Mesothelial cell of epicardium (in vitro differentiated cells): Measurements from ENCODE around the gene SENP1. TPM values are rescaled to one million over a fixed set of nuclear protein-coding genes. Genes with fewer than 3 reads are reported as not detected.

Source experiments
- DNase-seq, 2 experiments: peaks; one replicate each; pipeline ENCODE4 v3.0.0; 2021; ENCODE audit warnings: low spot score in 2 of 2; ENCODE audit not compliant: unreplicated experiment in 2 of 2
- H3K27ac Mint-ChIP-seq: 2 replicates; pipeline ENCODE4 v1.8.0; 2021; ENCODE audit warnings: mixed read lengths
- H3K27me3 Mint-ChIP-seq: 2 replicates; pipeline ENCODE4 v1.8.0; 2021; ENCODE audit warnings: low read depth, mixed read lengths
- H3K36me3 Mint-ChIP-seq: 2 replicates; pipeline ENCODE4 v1.8.0; 2021; ENCODE audit warnings: mixed read lengths
- H3K4me1 Mint-ChIP-seq: 2 replicates; pipeline ENCODE4 v1.8.0; 2021; ENCODE audit warnings: mixed read lengths
- H3K4me3 Mint-ChIP-seq: 2 replicates; pipeline ENCODE4 v1.8.0; 2021; ENCODE audit warnings: mild to moderate bottlenecking, moderate library complexity, mixed read lengths
- H3K9me3 Mint-ChIP-seq: 2 replicates; pipeline ENCODE4 v1.8.0; 2021; ENCODE audit warnings: mixed read lengths
- total RNA-seq: library from RNA; stranded (reverse); gene quantifications from 3 replicates; pipeline ENCODE4 v1.2.1, GENCODE V29; 2021
- TF ChIP-seq, protein P1 (sequence below): fragments of 200-600 bp; sonication (generic); IDR thresholded peaks from one replicate; pipeline ENCODE4 v1.5.0; 2021; ENCODE audit warnings: antibody characterized with exemption; ENCODE audit not compliant: unreplicated experiment

The SENP1 gene
- total RNA-seq, 1 donor from 2014 or later, result 31.1 TPM

DNA sequence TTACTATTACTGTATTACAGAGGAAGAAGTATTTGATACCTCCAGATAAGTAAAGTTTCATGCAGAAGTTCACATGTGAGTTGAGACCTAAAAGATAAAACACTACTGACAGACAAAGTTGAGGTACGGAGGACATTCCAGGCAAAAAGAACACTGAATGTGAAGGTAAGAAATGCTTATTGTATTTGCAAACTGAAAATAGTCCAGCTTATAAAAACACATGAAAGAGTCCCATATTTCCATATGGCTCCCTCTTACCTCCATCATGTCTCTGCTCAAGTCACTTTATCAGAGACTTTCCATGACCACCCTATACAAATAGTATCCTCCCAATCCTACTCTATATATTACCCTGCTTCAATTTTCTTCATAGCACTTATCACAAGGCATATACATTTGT, 35.8 kb downstream of the SENP1 start:
- TF ChIP-seq, protein P1, sequence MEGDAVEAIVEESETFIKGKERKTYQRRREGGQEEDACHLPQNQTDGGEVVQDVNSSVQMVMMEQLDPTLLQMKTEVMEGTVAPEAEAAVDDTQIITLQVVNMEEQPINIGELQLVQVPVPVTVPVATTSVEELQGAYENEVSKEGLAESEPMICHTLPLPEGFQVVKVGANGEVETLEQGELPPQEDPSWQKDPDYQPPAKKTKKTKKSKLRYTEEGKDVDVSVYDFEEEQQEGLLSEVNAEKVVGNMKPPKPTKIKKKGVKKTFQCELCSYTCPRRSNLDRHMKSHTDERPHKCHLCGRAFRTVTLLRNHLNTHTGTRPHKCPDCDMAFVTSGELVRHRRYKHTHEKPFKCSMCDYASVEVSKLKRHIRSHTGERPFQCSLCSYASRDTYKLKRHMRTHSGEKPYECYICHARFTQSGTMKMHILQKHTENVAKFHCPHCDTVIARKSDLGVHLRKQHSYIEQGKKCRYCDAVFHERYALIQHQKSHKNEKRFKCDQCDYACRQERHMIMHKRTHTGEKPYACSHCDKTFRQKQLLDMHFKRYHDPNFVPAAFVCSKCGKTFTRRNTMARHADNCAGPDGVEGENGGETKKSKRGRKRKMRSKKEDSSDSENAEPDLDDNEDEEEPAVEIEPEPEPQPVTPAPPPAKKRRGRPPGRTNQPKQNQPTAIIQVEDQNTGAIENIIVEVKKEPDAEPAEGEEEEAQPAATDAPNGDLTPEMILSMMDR, result no peak
- H3K4me3 Mint-ChIP-seq, result no peak overlapping the region
- no peak overlapping the region for H3K27ac Mint-ChIP-seq
- no peaks in the 10 kb centered on the region for H3K9me3 Mint-ChIP-seq
- no peaks in the 10 kb centered on the region for H3K27me3 Mint-ChIP-seq
- H3K36me3 Mint-ChIP-seq, result peaks cover 31% of the 10 kb centered on the region
- H3K4me1 Mint-ChIP-seq, result peaks cover 9% of the 10 kb centered on the region
- DNase-seq, result no peak

DNA sequence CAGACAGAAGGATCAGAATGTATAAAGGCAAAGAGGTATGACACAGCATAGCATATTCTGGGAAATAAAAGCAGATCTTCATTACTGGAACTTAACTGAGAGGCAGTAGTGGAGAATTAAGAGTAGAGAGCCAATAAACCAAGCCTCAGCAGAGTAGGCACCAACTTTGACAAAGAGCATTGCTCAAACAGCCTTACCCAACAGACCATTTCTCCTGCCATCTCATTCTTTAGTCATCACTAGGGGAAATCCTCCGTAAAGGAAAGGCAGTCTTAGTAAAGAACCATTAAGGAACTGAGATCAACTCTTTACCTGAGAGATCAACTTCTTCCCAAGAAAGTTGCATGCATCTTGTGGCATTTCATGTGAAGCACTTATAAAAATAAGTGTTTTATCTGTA, 36.6 kb downstream of the SENP1 start:
- TF ChIP-seq, protein P1, result no peak
- no peak overlapping the region for H3K4me3 Mint-ChIP-seq
- H3K36me3 Mint-ChIP-seq, result peaks cover 34% of the 10 kb centered on the region
- DNase-seq, result no peak
- H3K9me3 Mint-ChIP-seq, result no peaks in the 10 kb centered on the region
- no peak overlapping the region for H3K27ac Mint-ChIP-seq
- peaks cover 9% of the 10 kb centered on the region for H3K4me1 Mint-ChIP-seq
- H3K27me3 Mint-ChIP-seq, result no peaks in the 10 kb centered on the region

DNA sequence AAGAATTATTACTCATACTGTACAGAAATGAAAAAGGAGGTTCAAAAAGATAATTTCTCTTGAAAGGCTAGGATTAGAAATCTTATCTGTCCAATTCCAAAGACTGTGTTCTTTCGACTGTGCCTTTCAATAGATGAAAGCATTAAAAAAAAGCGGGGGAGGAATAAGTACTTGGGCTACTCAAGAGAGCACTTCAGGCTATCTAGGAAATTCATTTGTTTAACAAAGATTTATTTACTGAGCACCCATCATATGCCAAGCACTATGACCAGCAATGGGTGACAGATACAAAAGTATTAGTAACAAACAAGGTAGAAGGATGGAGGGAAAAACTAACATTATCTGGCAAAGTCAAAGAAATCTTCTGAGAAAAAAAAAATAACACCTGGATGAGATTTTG, 37.4 kb downstream of the SENP1 start:
- peaks cover 9% of the 10 kb centered on the region for H3K4me1 Mint-ChIP-seq
- no peak overlapping the region for H3K4me3 Mint-ChIP-seq
- DNase-seq, result no peak
- H3K9me3 Mint-ChIP-seq, result no peaks in the 10 kb centered on the region
- H3K27ac Mint-ChIP-seq, result peak overlapping the region; percentile 52
- H3K27me3 Mint-ChIP-seq, result no peaks in the 10 kb centered on the region
- peaks cover 40% of the 10 kb centered on the region for H3K36me3 Mint-ChIP-seq
- TF ChIP-seq, protein P1, result no peak

DNA sequence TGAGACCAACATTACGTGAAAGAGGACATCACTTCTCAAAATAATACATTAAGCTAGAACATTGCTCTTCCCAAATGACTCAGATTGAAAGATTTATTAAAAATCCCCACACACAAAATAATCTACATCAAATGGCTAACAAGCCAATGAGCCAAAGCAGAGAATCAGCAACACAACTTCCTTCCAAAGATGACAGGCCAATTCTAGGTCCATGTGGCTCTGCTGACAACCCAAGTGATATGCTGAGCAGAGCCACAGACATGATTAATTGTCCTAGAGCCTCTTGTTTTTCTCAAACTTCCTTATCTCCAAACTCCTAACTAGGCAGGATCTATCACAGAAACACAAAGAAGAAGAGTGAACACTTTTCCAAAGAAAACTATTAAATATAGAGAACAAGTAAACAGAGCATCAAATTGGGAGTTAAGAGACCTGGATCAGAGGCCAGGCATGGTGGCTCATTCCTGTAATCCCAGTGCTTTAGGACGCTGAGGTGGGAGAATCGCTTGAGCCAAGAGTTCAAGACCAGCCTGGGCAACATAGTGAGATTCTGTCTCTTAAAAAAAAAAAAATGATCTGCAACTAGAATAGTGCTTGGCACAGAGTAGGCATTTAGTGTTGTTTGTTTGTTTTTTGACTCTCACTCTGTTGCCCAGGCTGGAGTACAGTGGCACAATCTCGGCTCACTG, 38.5 kb downstream of the SENP1 start:
- no peaks in the 10 kb centered on the region for H3K27me3 Mint-ChIP-seq
- H3K4me1 Mint-ChIP-seq, result peaks cover 9% of the 10 kb centered on the region
- DNase-seq, result no peak
- peaks cover 34% of the 10 kb centered on the region for H3K36me3 Mint-ChIP-seq
- H3K4me3 Mint-ChIP-seq, result no peak overlapping the region
- no peaks in the 10 kb centered on the region for H3K9me3 Mint-ChIP-seq
- H3K27ac Mint-ChIP-seq, result peak overlapping the region; percentile 54
- TF ChIP-seq, protein P1, result no peak

DNA sequence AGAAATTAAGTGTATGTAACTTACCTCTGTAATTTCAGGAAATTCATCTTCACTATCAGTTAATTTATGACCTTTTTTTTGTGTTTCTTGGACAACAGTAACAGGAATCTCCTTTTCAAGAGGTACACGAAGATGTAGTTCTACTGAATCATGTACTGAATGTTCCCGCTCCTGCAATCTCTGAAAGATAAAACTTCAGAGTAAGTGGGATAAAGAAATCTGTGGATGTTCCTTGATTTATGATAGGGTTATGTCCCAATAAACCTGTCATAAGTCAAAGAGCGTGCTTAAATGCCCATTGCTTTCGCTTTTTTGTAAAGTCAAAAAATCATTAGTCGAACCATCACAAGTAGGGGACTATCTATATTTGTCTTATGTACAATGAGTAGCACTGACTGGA, 40.8 kb downstream of the SENP1 start:
- Mint-ChIP-seq H3K27ac (no peak overlapping the region), H3K27me3 (no peaks in the 10 kb centered on the region), H3K4me1 (peaks cover 9% of the 10 kb centered on the region), H3K4me3 (no peak overlapping the region), H3K9me3 (peaks cover 2% of the 10 kb centered on the region), H3K36me3 (peaks cover 34% of the 10 kb centered on the region)
- no peak for DNase-seq
- TF ChIP-seq, protein P1, result no peak
